CMK (cell line): Measurements from ENCODE around the gene FIGNL2.

Experiments
- DNase-seq: peaks from one replicate; pipeline ENCODE4 v3.0.0-alpha.2; 2010; ENCODE audit warnings: low read depth

Gene FIGNL2

DNA sequence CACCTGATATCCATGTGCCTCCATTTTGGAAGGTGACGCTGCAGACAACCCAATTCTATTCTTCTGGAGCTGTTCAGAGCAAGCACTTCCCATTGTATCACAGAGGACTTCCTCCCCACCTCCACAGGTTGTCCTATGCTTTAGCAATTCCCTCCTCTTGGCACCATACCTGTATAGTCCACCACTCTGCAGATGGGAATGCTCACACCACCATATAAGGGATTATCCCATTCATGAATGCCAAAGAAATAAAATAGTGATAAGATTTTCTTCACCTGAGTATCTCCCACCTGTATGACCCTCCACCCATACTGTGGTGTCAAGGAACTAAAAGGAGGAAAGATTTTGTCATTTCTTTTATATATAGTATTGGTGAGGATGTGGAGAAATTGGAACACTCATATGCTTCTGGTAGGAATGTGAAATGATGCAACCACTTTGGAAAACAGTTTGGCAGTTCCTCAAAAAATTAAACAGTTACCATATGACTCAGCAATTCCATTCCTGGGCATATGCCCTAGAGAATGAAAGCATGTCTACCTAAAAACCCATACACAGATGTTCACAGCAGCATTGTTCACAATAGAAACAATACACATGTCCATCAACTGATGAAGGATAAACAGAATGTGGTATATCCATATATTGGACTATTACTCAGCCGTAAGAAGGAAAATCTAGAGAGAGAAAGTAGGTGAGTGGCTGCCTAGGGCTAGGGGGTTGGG is 75.2 kb downstream of the FIGNL2 start:
- no peak for DNase-seq

GRCh38 chr12:51771008-51771407 is 77.5 kb downstream of the FIGNL2 start:
- DNase-seq, result no peak
